HG03139 (cell line): Measurements from ENCODE around the gene PARVG.

Source experiments
- ATAC-seq: cut with Tn5 transposase; IDR thresholded peaks from one replicate; pipeline ENCODE4 v1.9.1; 2021; ENCODE audit not compliant: unreplicated experiment

PARVG gene

DNA sequence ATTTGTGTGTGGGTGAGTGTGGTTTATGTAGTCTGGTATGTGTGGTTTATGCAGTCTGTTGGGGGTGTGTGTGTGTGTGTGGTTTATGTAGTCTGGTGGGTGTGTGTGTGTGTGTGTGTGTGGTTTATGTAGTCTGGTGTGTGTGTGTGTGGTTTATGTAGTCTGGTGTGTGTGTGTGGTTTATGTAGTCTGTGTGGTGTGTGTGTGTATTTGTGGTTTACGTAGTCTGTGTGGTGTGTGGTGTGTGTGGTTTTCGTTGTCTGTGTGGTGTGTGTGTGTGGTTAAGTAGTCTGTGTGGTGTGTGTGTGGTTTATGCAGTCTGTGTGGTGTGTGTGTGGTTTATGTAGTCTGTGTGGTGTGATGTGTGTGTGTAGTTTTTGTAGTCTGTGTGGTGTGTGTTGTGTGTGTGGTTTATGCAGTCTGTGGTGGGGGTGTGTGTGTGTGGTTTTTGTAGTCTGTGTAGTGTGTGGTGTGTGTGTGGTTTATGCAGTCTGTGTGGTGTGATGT lies 26.2 kb upstream of the PARVG start:
- no peak for ATAC-seq

DNA sequence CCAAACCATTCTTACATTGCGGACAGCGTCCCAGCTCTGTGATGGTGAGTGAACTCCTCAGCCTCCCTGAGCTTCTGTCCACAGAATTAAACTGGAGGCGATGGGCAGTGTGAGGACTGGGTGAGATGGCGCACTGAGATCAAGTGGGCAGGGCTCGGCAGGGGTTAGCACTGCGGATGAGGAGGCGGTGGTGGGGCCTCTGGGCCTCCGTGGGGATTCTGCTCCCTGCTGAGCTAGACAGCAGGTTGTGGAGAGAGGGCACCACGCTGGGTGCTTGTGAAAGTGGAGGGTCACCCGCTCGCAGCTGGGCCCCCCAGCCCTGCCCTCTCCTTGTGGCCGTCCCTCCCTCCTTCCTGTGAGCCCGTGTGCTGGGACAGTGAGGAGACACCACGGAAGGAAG lies 25.6 kb upstream of the PARVG start:
- ATAC-seq: no peak

DNA sequence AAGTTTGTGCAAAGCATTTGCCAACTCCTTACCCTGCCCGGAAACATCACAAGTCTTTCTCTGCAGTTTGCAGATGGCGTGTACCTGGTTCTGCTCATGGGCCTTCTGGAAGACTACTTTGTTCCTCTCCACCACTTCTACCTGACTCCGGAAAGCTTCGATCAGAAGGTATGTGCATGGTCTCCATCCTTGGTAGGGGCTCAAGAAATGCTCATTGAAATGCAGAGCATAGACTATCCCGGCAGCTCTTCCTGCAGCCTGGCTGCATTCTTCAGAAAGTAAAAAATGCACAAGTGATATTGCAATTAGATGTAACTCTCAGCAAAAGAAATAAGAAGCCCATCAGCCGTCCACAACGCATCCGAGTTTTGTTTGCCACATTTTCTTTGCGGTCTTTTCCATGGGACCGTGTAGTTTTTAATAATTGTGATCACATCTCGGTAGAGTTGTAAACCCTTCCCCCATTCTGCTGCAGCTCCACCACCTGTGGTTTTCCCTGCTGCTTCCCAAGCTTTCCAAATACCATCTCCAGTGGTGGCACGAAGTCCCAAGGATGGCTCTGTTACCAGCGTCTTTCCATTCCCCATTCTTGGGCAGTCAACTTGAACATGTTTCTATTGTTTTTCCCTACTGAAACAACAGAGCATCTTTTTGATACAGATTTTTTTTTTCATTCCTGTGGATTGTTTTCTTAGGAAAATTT lies 22.7 kb upstream of the PARVG start:
- no peak for ATAC-seq

DNA sequence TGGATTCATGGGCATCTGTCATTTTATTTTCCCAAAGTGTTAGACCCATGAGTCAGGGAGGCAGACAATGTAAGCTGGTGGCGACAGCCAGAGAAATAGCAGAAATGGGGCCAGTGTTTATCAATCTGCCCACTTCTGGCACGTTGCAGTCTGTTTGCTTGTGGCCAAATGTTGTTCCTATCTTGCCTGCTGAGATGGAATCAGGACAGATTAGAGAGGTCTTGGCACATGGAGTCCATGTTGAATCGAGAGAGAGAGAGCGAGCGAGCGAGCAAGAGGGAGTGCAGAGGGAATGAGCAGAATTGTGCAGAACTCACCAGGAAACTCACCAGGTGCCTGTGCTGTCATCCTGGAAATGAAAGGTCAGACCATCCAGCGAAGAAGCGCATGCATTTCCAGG lies 21.9 kb upstream of the PARVG start:
- ATAC-seq: no peak

DNA sequence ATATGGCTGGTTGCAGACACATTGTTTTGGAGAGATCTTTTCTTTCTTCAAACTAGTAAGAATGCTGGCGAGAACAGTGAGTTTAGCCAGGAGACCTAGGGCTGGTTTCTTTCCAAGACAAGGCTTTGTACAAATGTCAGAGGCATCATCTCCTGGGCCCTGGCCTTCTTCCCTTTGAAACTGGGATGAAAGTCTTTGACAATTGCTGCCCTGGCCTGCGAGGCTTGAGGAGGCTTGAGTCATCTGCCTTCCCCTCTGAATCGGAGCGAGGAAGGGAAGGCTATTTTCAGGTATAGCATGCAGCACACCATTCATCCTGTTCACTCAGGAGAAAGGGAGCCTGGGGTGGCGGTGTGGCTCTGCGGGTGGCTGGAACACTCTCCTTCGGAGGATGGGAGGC lies 21.5 kb upstream of the PARVG start:
- no peak for ATAC-seq

DNA sequence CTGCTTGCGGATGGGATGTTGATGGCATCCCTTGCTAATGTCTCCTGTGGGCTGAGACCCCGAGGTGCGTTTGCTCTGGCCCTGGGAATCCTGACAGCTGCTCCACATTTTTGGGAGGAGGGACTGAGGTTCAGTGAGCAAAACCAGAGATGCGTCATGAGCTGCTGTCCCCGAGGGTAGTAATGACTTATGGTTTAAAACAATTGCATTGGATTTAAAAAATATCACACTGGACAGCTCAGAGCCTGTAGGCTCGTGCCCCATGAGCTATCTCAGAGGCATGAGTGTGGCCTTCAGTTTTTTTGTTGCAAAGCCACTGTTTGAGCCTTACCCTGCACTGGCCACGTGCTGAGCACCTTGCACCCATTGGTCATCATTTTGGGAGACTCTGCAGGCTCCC lies 20.9 kb upstream of the PARVG start:
- no peak for ATAC-seq

DNA sequence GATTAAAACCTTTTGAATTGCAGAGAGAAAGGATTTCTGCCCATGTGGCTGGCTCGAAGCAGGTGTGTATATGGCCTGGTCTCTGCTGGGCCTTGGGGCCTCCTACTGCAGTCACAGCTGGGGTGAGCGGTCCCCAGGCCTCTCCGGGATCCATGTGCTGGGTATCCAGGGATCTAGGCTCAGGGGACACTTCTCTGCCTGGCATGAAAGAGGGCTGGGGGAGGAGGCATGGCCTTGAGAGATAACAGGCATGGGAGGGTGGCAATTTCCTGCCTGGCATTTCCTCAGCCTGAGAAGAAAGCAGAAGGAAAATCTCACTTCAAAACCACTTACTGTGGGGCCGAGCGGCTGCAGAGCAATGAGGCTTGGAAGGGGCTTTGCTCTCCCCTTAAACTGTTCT lies 20.3 kb upstream of the PARVG start:
- no peak for ATAC-seq

DNA sequence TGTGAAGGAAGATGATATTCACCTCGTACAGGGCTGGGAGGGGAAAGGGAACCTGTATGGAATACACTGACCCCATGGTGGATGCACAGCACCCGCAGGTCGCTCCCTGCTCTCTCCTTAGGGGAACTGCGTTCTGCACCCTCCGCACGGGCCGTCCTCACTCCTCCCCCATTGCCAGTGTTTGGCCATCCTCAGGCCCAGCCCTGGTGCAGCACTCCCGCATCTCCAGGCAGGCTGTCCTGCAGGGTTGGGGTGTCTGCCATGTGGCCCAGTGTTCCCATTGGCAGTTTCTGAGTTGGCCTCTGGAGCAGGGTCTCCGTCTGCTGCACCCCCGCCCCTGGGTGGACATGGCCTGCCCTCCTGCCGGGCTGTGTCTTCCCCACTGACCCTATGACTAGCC lies 19.1 kb upstream of the PARVG start:
- ATAC-seq: no peak

DNA sequence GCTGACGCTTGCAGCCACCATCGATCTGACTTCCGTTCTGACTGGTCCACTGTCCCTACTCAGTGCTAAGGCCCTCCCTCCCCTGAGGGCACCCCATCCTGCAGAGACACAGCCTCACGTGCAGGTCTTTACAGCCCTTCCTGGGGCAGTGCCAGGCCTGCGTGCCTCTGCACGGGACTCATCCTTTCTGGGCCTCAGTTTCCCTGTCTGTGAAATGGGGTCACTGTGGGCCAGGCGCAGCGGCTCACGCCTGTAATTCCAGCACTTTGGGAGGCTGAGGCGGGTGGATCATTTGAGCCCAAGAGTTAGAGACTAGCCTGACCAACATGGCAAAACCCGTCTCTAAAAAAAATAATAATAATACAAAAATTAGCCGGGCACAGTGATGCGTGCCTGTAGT lies 17.8 kb upstream of the PARVG start:
- no peak for ATAC-seq

DNA sequence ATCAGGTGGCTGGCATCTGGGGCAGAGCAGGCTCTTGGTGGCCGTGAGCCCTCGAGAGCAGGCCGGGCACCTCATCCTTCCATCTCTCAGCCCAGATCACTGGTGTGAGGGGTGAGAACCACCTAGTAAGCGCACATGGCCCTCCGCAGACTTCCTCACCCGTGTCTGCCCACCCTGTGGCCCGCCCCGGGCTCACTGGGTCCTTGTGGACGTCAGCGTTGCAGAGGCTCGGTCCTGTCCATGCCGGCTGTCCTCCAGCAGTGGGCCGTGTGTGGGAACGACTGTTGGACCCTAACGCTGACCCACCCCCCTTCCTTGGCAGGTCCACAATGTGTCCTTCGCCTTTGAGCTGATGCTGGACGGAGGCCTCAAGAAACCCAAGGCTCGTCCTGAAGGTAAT lies 17.2 kb upstream of the PARVG start:
- ATAC-seq: no peak

DNA sequence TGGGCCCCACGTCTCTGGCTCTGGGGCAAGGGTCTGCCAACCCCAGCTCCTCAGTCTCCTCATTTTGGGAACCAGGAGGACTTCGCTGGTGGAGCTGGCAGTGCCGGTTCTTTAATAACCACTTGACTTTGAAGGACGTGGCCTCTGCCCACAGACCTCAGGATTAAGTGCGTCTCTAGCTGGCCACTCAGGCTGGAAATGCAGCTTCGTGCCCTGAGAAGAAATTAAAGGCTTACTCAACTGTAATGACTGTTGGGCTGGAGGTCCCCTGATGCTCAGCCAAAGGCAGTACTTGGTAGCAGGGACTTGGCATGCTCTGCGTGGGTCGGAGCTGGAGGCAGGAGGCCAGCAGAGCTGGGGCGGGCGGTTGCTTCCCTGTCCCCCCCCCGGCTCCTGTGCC lies 16.7 kb upstream of the PARVG start:
- no peak for ATAC-seq

DNA sequence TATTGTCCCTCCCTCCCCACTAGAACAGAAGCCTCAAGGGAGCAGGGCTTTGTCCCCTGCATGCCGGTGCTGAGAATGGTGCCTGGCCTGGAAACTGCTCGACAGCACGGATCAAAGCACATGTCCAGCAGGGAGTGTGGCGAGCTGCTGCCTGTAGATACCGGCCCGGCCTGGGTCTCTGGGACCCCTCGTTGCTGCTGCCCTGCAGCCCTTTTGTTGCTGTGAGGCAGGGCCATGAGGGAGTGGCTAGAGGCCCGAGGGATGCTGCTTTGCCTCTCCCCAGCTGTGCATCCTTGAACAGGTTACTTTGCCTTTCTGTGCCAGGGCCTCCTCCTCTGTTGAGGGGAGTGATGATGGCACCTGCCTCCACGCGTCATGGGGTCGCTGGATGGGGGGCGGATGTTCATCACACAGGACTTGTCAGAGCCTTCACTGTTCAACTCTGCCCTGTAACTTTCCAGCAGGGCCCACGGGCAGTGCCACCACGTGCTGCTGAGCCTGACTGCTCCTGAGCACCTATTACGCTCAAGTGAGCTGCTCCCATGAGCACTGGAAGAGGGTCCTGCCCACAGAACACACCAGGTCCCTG lies 15.3 kb upstream of the PARVG start:
- no peak for ATAC-seq

DNA sequence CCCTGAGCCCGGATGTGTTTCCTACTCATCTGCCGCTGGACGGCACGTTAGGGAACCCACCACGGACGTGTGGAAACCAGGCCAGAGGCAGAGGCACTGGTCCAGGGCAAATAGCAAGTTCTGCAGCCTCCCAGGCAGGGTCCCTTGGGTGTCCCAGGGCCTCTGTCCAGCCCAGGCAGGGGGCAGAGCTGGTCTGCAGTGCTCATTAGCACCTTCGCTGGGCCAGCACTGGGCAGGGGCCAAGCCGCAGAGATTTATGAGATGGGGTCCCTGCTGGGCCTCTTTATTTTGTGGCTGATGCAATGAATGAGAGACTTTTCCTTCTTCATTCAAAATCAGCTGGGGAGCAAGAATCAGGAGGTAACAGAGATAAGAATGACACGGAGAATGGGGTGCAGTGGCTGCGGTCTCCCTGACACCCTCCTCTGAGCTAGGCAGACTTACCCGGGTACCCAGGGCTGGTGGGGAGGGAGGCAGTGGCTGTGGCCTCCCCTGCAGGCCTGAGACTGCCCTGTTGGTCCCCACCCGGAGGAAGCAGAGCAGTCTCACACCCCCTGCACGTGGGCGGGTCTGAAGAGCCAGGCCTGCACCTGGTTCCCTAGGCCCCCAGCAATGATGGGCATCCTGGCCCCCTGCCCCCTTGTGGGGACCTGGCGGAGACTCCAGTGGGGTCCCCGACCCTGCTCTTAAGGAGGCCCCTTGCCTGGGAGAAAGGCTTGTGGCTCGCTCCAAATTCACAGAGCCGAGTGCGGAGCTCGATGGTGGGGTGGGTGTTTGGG lies 14.0 kb upstream of the PARVG start:
- no peak for ATAC-seq

DNA sequence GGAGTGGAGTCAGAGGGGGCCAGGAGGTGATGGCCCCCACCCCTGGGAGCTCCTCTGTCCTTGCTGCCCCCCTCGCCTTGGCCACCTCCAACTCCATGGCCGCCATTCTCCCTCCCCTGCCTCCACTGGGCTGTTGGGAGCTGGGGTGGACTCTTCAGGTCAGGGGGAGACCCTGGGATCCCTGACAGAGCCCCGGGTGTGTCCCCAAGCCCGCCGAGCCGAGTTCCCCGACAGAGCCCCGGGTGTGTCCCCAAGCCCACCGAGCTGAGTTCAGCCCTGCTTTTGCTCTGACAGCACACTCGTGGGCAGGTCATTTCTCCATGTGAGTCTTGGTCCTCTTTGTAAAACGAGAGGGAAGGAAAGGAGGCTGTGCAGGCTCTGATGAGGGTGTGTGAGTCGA lies 13.2 kb upstream of the PARVG start:
- ATAC-seq: no peak

DNA sequence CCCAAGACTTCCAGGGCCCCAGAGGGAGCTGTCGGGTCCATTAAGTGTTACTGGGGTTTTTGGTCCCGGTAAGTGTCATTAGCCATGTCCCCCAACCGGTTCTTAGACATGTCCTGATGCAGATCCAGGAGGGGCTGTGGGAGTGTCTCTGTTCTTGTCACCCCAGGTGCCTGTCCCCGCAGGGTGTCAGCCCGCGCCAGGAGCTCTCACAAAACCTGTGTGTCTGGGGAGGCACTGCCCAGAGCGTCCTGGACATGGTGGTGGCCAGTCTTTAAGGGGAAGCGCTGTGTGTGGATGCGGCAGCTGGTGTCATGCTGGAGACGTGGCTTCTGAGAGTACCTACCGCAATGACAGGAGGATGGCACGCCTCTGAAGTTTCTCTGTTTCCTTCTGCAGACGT lies 12.5 kb upstream of the PARVG start:
- no peak for ATAC-seq

DNA sequence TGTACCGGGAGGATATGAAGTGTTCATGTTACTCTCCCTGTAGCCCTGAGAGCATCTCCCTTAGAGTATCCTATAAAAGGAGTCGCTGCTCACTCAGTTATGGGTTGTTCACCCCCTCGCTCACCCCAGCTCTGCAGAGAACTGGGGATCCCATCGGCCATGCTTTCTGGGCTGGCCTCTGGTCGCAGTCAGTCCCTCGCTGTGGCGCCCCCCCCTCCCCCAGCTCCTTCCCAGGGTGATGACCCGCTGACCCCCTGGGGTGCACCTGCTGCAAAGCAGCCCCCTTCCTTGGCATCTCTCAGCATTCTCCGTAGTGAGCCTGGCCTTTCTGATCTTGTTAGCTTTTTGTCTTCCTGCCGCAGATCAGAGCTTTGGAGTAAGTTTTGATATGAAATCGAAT lies 10.3 kb upstream of the PARVG start:
- no peak for ATAC-seq

DNA sequence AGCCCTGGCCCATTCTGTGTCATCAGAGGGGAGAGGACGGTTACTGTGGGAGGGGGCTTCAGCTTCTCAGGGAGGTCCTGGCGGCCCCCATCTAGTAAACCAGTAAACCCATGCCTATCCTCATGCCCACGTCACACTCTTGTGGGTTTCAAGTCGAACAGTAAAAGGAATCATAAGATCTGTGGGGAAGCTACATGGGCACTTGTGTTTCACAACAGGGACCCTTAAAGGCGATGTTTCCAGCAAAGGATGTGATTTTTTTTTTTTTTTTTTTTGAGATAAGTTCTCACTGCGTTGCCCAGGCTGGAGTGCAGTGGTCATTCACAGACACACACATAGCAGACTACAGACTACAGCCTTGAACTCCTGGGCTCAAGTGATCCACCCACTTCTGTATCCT lies 9.2 kb upstream of the PARVG start:
- ATAC-seq: no peak

DNA sequence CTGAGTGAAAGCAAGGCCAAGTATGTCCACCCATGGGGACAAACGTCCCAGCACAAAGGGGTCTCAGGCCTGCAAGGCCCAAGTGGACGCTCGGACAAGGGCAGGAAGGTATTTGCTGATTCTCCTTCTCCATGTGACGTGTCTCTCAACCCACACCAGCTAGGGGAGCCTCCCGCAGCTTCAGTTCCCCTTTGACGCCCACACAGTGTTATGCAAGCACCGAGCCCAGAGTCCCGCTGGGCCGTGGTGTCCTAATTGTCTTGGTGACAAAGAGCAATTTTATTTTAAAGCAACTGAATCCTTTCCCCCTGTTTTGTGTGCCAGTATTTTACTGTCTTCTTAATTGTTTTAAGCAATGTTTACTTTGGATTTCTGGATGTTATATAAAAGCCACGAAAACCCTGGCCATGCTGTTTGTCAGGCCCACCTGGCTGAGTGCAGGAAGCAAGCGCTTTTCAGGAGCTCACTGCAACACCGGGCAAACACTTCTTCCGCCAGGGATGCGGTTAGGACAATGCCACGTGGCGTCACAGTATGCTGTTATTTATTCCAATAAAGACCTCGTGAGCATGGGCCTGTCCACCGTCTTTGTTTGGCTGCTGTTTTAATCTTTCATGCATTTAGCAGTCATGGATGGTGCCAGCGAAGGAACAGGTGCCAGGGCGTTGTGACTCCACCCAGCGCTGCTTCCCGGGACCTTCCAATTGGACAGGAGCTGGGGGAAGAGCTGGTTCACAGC lies 8.2 kb upstream of the PARVG start:
- no peak for ATAC-seq

DNA sequence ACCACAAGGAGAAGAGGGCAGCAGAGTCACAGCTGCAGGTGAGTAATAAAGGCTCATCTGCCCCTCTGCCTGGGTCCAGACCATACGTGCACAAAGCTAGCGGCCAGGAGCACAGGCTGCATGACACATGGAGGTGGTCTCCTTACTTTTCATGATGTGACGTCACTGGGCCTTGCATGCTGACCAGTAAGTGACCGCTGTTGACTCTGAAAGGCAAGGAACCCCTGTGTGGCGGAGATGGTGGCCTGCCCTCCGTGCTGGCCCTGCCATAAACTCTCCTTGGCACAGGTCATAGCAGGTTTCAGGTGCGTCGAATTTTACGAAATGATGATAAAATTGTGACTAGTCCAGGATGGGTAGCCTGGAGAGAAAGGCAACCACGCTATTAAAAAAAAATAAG lies 7.6 kb upstream of the PARVG start:
- no peak for ATAC-seq

DNA sequence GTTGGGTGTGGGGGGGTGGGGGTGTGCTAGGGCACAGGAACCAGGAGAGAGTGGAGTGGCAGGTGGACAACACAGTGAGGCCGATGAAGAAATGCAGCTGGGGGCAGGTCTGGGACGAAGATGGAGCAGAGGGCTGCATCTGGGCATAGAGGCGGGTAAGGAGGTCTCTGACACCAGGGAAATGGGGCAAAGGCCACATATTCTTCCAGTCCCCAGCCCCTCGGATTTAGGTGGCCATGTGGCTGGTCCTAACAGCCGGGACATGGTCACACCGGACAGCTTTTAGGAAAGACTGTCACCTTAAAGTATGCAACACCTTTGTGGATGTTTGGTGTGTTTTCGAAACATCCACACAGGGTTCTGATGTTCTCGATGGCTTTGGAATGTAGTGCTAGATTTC lies 5.0 kb upstream of the PARVG start:
- ATAC-seq: no peak

DNA sequence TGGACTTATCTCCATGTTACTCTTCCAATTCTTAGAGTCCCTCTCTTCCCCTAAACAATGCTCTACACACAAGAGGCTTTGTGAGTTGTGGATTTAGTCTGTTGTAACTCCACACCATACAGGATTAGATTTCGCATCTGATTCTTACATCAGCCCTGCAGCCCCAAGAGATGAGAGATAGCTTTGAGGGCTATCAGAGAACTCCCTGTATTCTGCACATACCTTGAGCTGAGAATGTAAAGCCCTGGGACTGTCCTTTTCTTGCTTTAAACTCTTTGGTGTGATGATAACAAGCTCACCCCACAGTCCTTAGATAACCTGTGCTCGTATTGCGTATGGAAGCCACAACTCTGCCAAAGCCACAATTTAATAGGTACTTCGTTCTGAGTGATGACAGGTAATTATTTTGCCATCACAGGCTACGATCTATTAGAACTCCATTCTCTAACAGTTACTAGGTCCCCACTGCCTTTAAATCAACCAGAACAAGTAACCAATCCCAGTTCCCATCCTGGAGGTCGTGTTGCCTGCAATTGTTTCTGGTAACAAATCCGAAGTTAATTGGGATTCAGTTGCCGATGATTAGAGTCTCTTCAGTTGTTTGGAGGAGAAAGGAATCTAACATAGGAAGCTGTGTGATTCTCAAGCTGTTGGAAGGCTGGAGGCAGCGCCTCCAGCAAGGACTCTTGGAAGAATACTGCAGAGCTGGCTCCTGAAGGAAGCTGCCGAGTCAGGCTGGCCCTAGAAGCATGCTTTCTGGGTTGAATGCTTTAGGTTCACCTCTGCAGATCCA lies 1.3 kb upstream of the PARVG start:
- ATAC-seq: no peak
